Lung (tissue), 12 donors: Measurements from ENCODE around the gene KIAA0408. TPM values are rescaled to one million over a fixed set of nuclear protein-coding genes. Genes with fewer than 3 reads are reported as not detected.

ENCODE experiments used
- ATAC-seq: fragments of 200-7000 bp; cut with Tn5 transposase; one replicate; pipeline ENCODE4 v1.9.1; 2020; ENCODE audit warnings: moderate number of reproducible peaks; ENCODE audit not compliant: insufficient read depth, low FRiP score
- DNase-seq, 3 donors: peaks; one replicate each; pipeline ENCODE4 v3.0.0-alpha.2; 2013 to 2017
- H3K27ac ChIP-seq, 2 donors: one replicate each; pipeline ENCODE4 v1.5.1; 2013; ENCODE audit warnings: mild to moderate bottlenecking in 2 of 2, moderate library complexity in 2 of 2, control low read depth in 1 of 2, inconsistent platforms in 1 of 2, low read depth in 1 of 2, low read length in 1 of 2
- H3K27me3 ChIP-seq, 3 donors: one replicate each; pipeline ENCODE4 v1.5.1; 2013; ENCODE audit warnings: low read length in 2 of 3; ENCODE audit not compliant: control insufficient read depth in 3 of 3, insufficient read depth in 3 of 3
- H3K36me3 ChIP-seq, 4 donors: one replicate each; pipeline ENCODE4 v1.5.1; 2013; ENCODE audit warnings: low read length in 4 of 4, mild to moderate bottlenecking in 1 of 4, moderate library complexity in 1 of 4; ENCODE audit not compliant: control insufficient read depth in 4 of 4, insufficient read depth in 4 of 4
- H3K4me1 ChIP-seq, 5 donors: one replicate each; pipeline ENCODE4 v1.5.1; 2013; ENCODE audit warnings: low read length in 5 of 5, mild to moderate bottlenecking in 2 of 5, moderate library complexity in 1 of 5; ENCODE audit not compliant: control insufficient read depth in 5 of 5, insufficient read depth in 5 of 5
- H3K4me3 ChIP-seq: one replicate; pipeline ENCODE4 v1.5.1; 2013; ENCODE audit warnings: mild to moderate bottlenecking, control low read depth, moderate library complexity
- H3K9ac ChIP-seq, 2 donors: one replicate each; pipeline ENCODE4 v1.5.1; 2013; ENCODE audit warnings: low read length in 2 of 2, control low read depth in 1 of 2; ENCODE audit not compliant: insufficient read depth in 1 of 2
- H3K9me3 ChIP-seq, 4 donors: one replicate each; pipeline ENCODE4 v1.5.1; 2013; ENCODE audit warnings: low read length in 3 of 4, mild to moderate bottlenecking in 1 of 4, moderate library complexity in 1 of 4; ENCODE audit not compliant: control insufficient read depth in 4 of 4, insufficient read depth in 3 of 4
- CTCF ChIP-seq: IDR thresholded peaks from 2 replicates; pipeline ENCODE4 v1.5.1; 2012; ENCODE audit warnings: mild to moderate bottlenecking; ENCODE audit errors: control extremely low read depth, extremely low read depth
- WGBS, 2 donors: extraction: QIAGEN DNeasy Blood & Tissue Kit; methylation state at CpG; one replicate each; pipeline ENCODE4 v1.1.7; 2013; 5-methylcytosine and 5-hydroxymethylcytosine counted together
- polyA plus RNA-seq, 2 donors: library from polyadenylated mRNA; stranded (reverse); fragments of 200-250 nt; gene quantifications; one replicate each; pipeline ENCODE4 v1.2.1, GENCODE V29; 2013
- total RNA-seq, 2 donors: library from RNA; depleted of rRNA in 1 of 2; stranded (reverse); fragments of >200 nt in 1 of 2; gene quantifications; one replicate each; pipeline ENCODE4 v1.2.1, GENCODE V29; 2014 to 2021
- donor health status: control.
- donor health status: control.
- donor health status: Bipolar disorder and iron deficiency.
- donor health status: healthy.
- donor health status: DM: yes; HTN: yes; CAD: no.

The KIAA0408 gene
- total and polyA plus RNA-seq, 4 donors, result 2.9 to 73.0 (median 20.8) TPM

- Histone ChIP-seq H3K4me1 (peaks cover 0 to 48% (median 0%) of the 10 kb centered on the region in 5 donors), H3K27ac (no peak overlapping the region), H3K27me3 (peaks cover 0 to 2% (median 0%) of the 10 kb centered on the region in 3 donors), H3K36me3 (peaks cover 0 to 25% (median 12%) of the 10 kb centered on the region in 4 donors), H3K9me3 (no peaks in the 10 kb centered on the region), H3K9ac (no peak overlapping the region), H3K4me3 (no peak overlapping the region)
- no peak for ATAC-seq
- no peak for DNase-seq
- WGBS, 2 donors, result 95 to 96% methylated on average over 3 of the region's 3 CpGs
- no peak for TF ChIP-seq CTCF
Measured at GRCh38 chr6:127451388-127451787, 7.8 kb downstream of the KIAA0408 start.

GRCh38 chr6:127447780-127448179 lies 11.4 kb downstream of the KIAA0408 start:
- peaks cover 0 to 37% (median 21%) of the 10 kb centered on the region in 4 donors for H3K36me3 ChIP-seq
- peaks cover 0 to 2% (median 0%) of the 10 kb centered on the region in 3 donors for H3K27me3 ChIP-seq
- no peak for TF ChIP-seq CTCF
- no peak overlapping the region for H3K9ac ChIP-seq
- no peaks in the 10 kb centered on the region for H3K9me3 ChIP-seq
- H3K4me1 ChIP-seq, result peaks cover 0 to 11% (median 0%) of the 10 kb centered on the region in 5 donors
- no peak for ATAC-seq
- H3K27ac ChIP-seq, result no peak overlapping the region
- H3K4me3 ChIP-seq, result no peak overlapping the region
- DNase-seq, result no peak

GRCh38 chr6:127446356-127446755 lies 12.8 kb downstream of the KIAA0408 start:
- no peak overlapping the region for H3K4me3 ChIP-seq
- no peak overlapping the region for H3K27ac ChIP-seq
- 85 to 88% methylated on average over 7 of the region's 7 CpGs for WGBS, 2 donors
- H3K4me1 ChIP-seq, result no peaks in the 10 kb centered on the region
- H3K27me3 ChIP-seq, result peaks cover 0 to 2% (median 0%) of the 10 kb centered on the region in 3 donors
- DNase-seq, result no peak
- peaks cover 0 to 45% (median 24%) of the 10 kb centered on the region in 4 donors for H3K36me3 ChIP-seq
- no peak overlapping the region for H3K9ac ChIP-seq
- no peak for TF ChIP-seq CTCF
- H3K9me3 ChIP-seq, result no peaks in the 10 kb centered on the region
- ATAC-seq, result no peak

- ATAC-seq, result no peak
- H3K27ac ChIP-seq, result no peak overlapping the region
- whole genome bisulfite sequencing, 2 donors, result 83 to 85% methylated on average over 1 of the region's 1 CpG
- no peak overlapping the region for H3K9ac ChIP-seq
- peaks cover 0 to 6% (median 0%) of the 10 kb centered on the region in 5 donors for H3K4me1 ChIP-seq
- H3K4me3 ChIP-seq, result no peak overlapping the region
- no peak for DNase-seq
- TF ChIP-seq CTCF, result no peak
- peaks cover 0 to 37% (median 14%) of the 10 kb centered on the region in 4 donors for H3K36me3 ChIP-seq
- no peaks in the 10 kb centered on the region for H3K9me3 ChIP-seq
- peaks cover 0 to under 1% (median 0%) of the 10 kb centered on the region in 3 donors for H3K27me3 ChIP-seq
Measured at GRCh38 chr6:127441881-127442280, 17.3 kb downstream of the KIAA0408 start.
